GM12878 (cell line): ENCODE results near the gene SLC6A3. TPM values are rescaled to one million over a fixed set of nuclear protein-coding genes. Genes with fewer than 3 reads are reported as not detected.

Experiments used
- ATAC-seq: fragments of 200-7000 bp; cut with Tn5 transposase; 3 replicates; pipeline ENCODE4 v1.9.1; 2020; ENCODE audit warnings: mild to moderate bottlenecking, moderate library complexity
- BruUV-seq: library from RNA; stranded (reverse); fragments of 400-500 nt; replicated peaks from 2 replicates; lab custom pipeline; 2021; lab: Mats Ljungman, UMichigan
- CTCF ChIA-PET: fragments of 300-600 bp; sonication (Branson Sonifier 250); formaldehyde crosslinking; extraction: SDS; loops from one replicate; lab custom pipeline; 2021; ENCODE audit warnings: inconsistent platforms; lab: Yijun Ruan, JAX
- POLR2A ChIA-PET: fragments of 350-600 bp; formaldehyde crosslinking; extraction: SDS; loops from one replicate; lab custom pipeline; 2021; ENCODE audit warnings: inconsistent platforms; lab: Charles Lee
- RAD21 ChIA-PET: fragments of 300-600 bp; sonication (Branson Sonifier 250); formaldehyde crosslinking; loops from one replicate; lab custom pipeline; 2023; ENCODE audit warnings: antibody characterized with exemption; ENCODE audit not compliant: unreplicated experiment; lab: Charles Lee
- SMC1A ChIA-PET: fragments of 300-600 bp; sonication (Branson Sonifier 250); formaldehyde crosslinking; loops from one replicate; lab custom pipeline; 2023; ENCODE audit not compliant: unreplicated experiment, uncharacterized antibody; lab: Charles Lee
- DNase-seq: peaks from one replicate; pipeline ENCODE4 v3.0.0-alpha.2; 2011; ENCODE audit warnings: low read depth, low spot score
- FAIRE-seq: peaks from 3 replicates; lab custom pipeline; 2011; peaks lifted over from hg19 to GRCh38; lab: Jason Lieb, UNC
- H2AFZ ChIP-seq: 2 replicates; pipeline ENCODE4 v1.6.0; 2011; ENCODE audit warnings: low read depth, low read length, control low read depth; ENCODE audit not compliant: control insufficient read depth
- H3K27ac ChIP-seq: 2 replicates; pipeline ENCODE4 v1.5.1; 2011; ENCODE audit warnings: control low read depth; ENCODE audit not compliant: control insufficient read depth, insufficient read depth
- H3K27me3 ChIP-seq, 2 experiments: replicated peaks in 1 of 2; 2 replicates each; pipeline versions ENCODE4 v1.6.0 to v1.6.1; 2011; ENCODE audit warnings: low read length in 1 of 2; ENCODE audit not compliant: control insufficient read depth in 2 of 2, insufficient read depth in 2 of 2
- H3K36me3 ChIP-seq, 2 experiments: 2 replicates each; pipeline ENCODE4 v1.5.1; 2011; ENCODE audit warnings: low read length in 1 of 2; ENCODE audit not compliant: control insufficient read depth in 2 of 2, insufficient read depth in 2 of 2
- H3K4me1 ChIP-seq: 2 replicates; pipeline ENCODE4 v1.6.1; 2011; ENCODE audit warnings: mild to moderate bottlenecking, low read length, moderate library complexity, mixed read lengths; ENCODE audit not compliant: control insufficient read depth, insufficient read depth
- H3K4me2 ChIP-seq: 2 replicates; pipeline ENCODE4 v1.6.0; 2011; ENCODE audit warnings: control low read depth; ENCODE audit not compliant: control insufficient read depth, insufficient read depth
- H3K4me3 ChIP-seq: fragments of 200-600 bp; sonication (generic); 2 replicates; pipeline ENCODE4 v1.5.1; 2016
- H3K79me2 ChIP-seq: 2 replicates; pipeline ENCODE4 v1.6.0; 2011; ENCODE audit warnings: low read length; ENCODE audit not compliant: control insufficient read depth, insufficient read depth
- H3K9ac ChIP-seq: 2 replicates; pipeline ENCODE4 v1.8.0; 2011; ENCODE audit warnings: low read length, control low read depth, mixed read lengths; ENCODE audit not compliant: control insufficient read depth, insufficient read depth
- H3K9me3 ChIP-seq: replicated peaks from 3 replicates; pipeline ENCODE4 v1.5.1; 2011; ENCODE audit warnings: mild to moderate bottlenecking, low read length; ENCODE audit not compliant: control insufficient read depth, insufficient read depth
- H4K20me1 ChIP-seq: 2 replicates; pipeline ENCODE4 v1.6.0; 2011; ENCODE audit not compliant: control insufficient read depth, insufficient read depth
- CHD4 ChIP-seq: fragments of 200-600 bp; sonication (generic); IDR thresholded peaks from 2 replicates; pipeline ENCODE4 v1.6.1; 2016; ENCODE audit warnings: mild to moderate bottlenecking
- HDAC2 ChIP-seq: fragments of 200-600 bp; sonication (generic); IDR thresholded peaks from 2 replicates; pipeline ENCODE4 v1.6.1; 2017
- IKZF2 ChIP-seq, 2 experiments: fragments of 450-650 bp; IDR thresholded peaks; 2 replicates each; pipeline ENCODE4 v1.6.1; 2017; ENCODE audit warnings: mild to moderate bottlenecking in 2 of 2, moderate library complexity in 2 of 2
- SMAD1 ChIP-seq: fragments of 450-650 bp; IDR thresholded peaks from 2 replicates; pipeline ENCODE4 v1.6.1; 2018; ENCODE audit warnings: mild to moderate bottlenecking, low read depth; ENCODE audit not compliant: partially characterized antibody
- SUPT20H ChIP-seq: IDR thresholded peaks from 2 replicates; pipeline ENCODE4 v1.6.1; 2011; ENCODE audit warnings: low read depth, mild to moderate bottlenecking, low read length, moderate library complexity, borderline replicate concordance; ENCODE audit not compliant: control insufficient read depth
- TAF1 ChIP-seq: IDR thresholded peaks from 2 replicates; pipeline ENCODE4 v1.6.1; 2011; ENCODE audit warnings: mild to moderate bottlenecking, low read depth, low read length, borderline replicate concordance
- YY1 ChIP-seq: IDR thresholded peaks from 2 replicates; pipeline ENCODE4 v1.6.1; 2011; ENCODE audit warnings: low read depth, mild to moderate bottlenecking, low read length
- WGBS: methylation state at CpG from one replicate; pipeline ENCODE4 v1.1.6; 2016; ENCODE audit warnings: low lambda C conversion rate; ENCODE audit not compliant: insufficient replicate concordance, insufficient coverage; ENCODE audit errors: missing lambda C conversion rate; 5-methylcytosine and 5-hydroxymethylcytosine counted together
- in situ Hi-C: fragments of 300-500 bp; cut with MboI; formaldehyde crosslinking; loops from 9 replicates; pipeline ENCODE4 v1.14.3; 2018; ENCODE audit warnings: mixed read lengths
- intact Hi-C: fragments of 100-400 bp; cut with micrococcal nuclease; formaldehyde crosslinking; loops from one replicate; pipeline ENCODE4 v1.14.2; 2022; ENCODE audit not compliant: unreplicated experiment
- polyA plus RNA-seq, 11 experiments: library from polyadenylated mRNA; depleted of rRNA in 4 of 11; unstranded in 6 of 11; stranded (reverse) in 5 of 11; fragments of >200 nt; fragmentation: Nextera tagmentation in 4 of 11; fragmentation: Illumina TruSeq in 1 of 11; extraction: Ambion mirVana in 4 of 11; extraction: Trizol in 1 of 11; gene quantifications; 1 replicate in 1 of 11; 2 replicates in 10 of 11; pipeline versions ENCODE4 v1.2.1 to v1.2.3, GENCODE V29; 2011 to 2016; ENCODE audit warnings: inconsistent platforms in 2 of 11, missing spikeins in 2 of 11, low read depth in 1 of 11
- total RNA-seq, 4 experiments: library from RNA; depleted of rRNA in 3 of 4; stranded (reverse); fragments of >200 nt in 3 of 4; fragmentation: Illumina TruSeq in 1 of 4; extraction: Trizol in 1 of 4; gene quantifications; 2 replicates each; pipeline versions ENCODE4 v1.2.1 to v1.2.3, GENCODE V29; 2013 to 2021
- TF ChIP-seq, protein P1 (sequence below): IDR thresholded peaks from 2 replicates; pipeline ENCODE4 v1.6.1; 2012; ENCODE audit warnings: improper control_type of control experiment, low read depth, low read length; ENCODE audit not compliant: insufficient replicate concordance
- TF ChIP-seq, protein P2 (sequence below): fragments of 150-350 bp; IDR thresholded peaks from 2 replicates; pipeline ENCODE4 v1.6.1; 2016; ENCODE audit warnings: low read depth, low read length
- TF ChIP-seq, protein P3 (sequence below): fragments of 450-650 bp; IDR thresholded peaks from 2 replicates; pipeline ENCODE4 v1.6.1; 2017; ENCODE audit warnings: borderline replicate concordance

Gene SLC6A3
- total and polyA plus RNA-seq, 10 of the 15 experiments (the other 5 are each of a cell fraction or from before 2014, with no cell fraction given), result 0.01 TPM; not detected in 9

DNA sequence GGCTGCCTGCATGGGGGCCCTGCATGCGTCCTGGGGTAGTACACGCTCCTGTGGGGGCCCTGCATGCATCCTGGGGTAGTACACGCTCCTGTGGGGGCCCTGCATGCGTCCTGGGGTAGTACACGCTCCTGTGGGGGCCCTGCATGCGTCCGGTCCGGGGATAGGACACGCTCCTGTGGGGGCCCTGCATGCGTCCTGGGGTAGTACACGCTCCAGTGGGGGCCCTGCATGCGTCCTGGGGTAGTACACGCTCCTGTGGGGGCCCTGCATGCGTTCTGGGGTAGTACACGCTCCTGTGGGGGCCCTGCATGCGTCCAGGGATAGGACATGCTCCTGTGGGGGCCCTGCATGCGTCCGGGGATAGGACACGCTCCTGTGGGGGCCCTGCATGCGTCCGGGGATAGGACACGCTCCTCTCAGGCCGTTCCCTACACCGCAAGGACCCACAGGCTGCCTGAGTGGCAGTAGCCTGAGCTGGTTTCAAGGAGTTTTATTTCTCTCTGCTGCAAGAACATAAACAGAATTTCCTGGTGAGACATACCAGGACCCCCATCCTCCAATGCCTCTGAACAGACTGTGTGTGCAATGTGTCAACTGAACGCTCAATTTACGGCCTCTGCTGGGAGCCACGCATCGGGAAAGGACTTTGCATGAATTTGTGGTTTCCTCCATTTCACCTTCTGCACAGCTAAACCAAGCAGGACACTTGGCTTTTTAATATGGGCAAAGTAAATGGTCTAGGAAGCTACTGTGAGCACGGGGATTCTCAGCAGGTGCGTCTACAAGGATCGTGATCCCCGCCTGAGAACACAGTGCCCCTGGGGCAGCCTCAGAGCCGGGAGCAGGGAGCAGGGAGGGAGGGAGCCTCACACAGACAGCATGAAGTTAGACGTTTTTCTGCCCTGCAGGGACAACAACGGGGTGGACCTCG is 51.4 kb downstream of the SLC6A3 start:
- ATAC-seq, result no peak
- intact Hi-C loops (no loop called here), in situ Hi-C loops (no loop called here)
- Histone ChIP-seq H3K4me3 (no peak overlapping the region), H2AFZ (no peak overlapping the region), H3K9me3 (no peaks in the 10 kb centered on the region), H3K9ac (no peak overlapping the region), H3K36me3 (no peaks in the 10 kb centered on the region), H4K20me1 (no peaks in the 10 kb centered on the region), H3K4me2 (no peak overlapping the region), H3K27ac (no peak overlapping the region), H3K79me2 (no peaks in the 10 kb centered on the region), H3K4me1 (no peaks in the 10 kb centered on the region), H3K27me3 (peaks cover 0 to 6% of the 10 kb centered on the region in 2 experiments; a peak in 3 of 4 replicates)
- SMC1A ChIA-PET, result no interaction called here
- BruUV-seq, result no TSS peak
- no peak for FAIRE-seq
- 28% methylated on average over 36 of the region's 36 CpGs for WGBS
- CTCF ChIA-PET, result no interaction called here
- RAD21 ChIA-PET, result no interaction called here
- no peak for DNase-seq
- POLR2A ChIA-PET, result no interaction called here
- TF ChIP-seq, protein P1, sequence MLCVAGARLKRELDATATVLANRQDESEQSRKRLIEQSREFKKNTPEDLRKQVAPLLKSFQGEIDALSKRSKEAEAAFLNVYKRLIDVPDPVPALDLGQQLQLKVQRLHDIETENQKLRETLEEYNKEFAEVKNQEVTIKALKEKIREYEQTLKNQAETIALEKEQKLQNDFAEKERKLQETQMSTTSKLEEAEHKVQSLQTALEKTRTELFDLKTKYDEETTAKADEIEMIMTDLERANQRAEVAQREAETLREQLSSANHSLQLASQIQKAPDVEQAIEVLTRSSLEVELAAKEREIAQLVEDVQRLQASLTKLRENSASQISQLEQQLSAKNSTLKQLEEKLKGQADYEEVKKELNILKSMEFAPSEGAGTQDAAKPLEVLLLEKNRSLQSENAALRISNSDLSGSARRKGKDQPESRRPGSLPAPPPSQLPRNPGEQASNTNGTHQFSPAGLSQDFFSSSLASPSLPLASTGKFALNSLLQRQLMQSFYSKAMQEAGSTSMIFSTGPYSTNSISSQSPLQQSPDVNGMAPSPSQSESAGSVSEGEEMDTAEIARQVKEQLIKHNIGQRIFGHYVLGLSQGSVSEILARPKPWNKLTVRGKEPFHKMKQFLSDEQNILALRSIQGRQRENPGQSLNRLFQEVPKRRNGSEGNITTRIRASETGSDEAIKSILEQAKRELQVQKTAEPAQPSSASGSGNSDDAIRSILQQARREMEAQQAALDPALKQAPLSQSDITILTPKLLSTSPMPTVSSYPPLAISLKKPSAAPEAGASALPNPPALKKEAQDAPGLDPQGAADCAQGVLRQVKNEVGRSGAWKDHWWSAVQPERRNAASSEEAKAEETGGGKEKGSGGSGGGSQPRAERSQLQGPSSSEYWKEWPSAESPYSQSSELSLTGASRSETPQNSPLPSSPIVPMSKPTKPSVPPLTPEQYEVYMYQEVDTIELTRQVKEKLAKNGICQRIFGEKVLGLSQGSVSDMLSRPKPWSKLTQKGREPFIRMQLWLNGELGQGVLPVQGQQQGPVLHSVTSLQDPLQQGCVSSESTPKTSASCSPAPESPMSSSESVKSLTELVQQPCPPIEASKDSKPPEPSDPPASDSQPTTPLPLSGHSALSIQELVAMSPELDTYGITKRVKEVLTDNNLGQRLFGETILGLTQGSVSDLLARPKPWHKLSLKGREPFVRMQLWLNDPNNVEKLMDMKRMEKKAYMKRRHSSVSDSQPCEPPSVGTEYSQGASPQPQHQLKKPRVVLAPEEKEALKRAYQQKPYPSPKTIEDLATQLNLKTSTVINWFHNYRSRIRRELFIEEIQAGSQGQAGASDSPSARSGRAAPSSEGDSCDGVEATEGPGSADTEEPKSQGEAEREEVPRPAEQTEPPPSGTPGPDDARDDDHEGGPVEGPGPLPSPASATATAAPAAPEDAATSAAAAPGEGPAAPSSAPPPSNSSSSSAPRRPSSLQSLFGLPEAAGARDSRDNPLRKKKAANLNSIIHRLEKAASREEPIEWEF, result no peak
- TF ChIP-seq, protein P2, sequence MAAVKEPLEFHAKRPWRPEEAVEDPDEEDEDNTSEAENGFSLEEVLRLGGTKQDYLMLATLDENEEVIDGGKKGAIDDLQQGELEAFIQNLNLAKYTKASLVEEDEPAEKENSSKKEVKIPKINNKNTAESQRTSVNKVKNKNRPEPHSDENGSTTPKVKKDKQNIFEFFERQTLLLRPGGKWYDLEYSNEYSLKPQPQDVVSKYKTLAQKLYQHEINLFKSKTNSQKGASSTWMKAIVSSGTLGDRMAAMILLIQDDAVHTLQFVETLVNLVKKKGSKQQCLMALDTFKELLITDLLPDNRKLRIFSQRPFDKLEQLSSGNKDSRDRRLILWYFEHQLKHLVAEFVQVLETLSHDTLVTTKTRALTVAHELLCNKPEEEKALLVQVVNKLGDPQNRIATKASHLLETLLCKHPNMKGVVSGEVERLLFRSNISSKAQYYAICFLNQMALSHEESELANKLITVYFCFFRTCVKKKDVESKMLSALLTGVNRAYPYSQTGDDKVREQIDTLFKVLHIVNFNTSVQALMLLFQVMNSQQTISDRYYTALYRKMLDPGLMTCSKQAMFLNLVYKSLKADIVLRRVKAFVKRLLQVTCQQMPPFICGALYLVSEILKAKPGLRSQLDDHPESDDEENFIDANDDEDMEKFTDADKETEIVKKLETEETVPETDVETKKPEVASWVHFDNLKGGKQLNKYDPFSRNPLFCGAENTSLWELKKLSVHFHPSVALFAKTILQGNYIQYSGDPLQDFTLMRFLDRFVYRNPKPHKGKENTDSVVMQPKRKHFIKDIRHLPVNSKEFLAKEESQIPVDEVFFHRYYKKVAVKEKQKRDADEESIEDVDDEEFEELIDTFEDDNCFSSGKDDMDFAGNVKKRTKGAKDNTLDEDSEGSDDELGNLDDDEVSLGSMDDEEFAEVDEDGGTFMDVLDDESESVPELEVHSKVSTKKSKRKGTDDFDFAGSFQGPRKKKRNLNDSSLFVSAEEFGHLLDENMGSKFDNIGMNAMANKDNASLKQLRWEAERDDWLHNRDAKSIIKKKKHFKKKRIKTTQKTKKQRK, result no peak
- no peak for TF ChIP-seq IKZF2 (IDR thresholded peaks at IDR 0.05)
- no peak for TF ChIP-seq SMAD1
- no peak for TF ChIP-seq TAF1
- no peak for TF ChIP-seq CHD4
- TF ChIP-seq SUPT20H, result no peak
- no peak for TF ChIP-seq YY1
- no peak for TF ChIP-seq HDAC2
- TF ChIP-seq, protein P3, sequence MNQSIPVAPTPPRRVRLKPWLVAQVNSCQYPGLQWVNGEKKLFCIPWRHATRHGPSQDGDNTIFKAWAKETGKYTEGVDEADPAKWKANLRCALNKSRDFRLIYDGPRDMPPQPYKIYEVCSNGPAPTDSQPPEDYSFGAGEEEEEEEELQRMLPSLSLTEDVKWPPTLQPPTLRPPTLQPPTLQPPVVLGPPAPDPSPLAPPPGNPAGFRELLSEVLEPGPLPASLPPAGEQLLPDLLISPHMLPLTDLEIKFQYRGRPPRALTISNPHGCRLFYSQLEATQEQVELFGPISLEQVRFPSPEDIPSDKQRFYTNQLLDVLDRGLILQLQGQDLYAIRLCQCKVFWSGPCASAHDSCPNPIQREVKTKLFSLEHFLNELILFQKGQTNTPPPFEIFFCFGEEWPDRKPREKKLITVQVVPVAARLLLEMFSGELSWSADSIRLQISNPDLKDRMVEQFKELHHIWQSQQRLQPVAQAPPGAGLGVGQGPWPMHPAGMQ, result no peak
